ENCODE data around the gene ADRA2C. TPM values are rescaled to one million over a fixed set of nuclear protein-coding genes. Genes with fewer than 3 reads are reported as not detected.

ADRA2C gene
- polyA plus RNA-seq, 1 experiment: not detected

- DNase-seq (ENCODE audit: low read depth, low spot score): no peak
- no peak for TF ChIP-seq CTCF (IDR thresholded peaks at IDR 0.05; ENCODE audit: low read depth, low read length)
- no peak overlapping the region for H3K4me3 ChIP-seq (ENCODE audit: low read depth, low read length)
- POLR2A ChIA-PET: no interaction called here
- no peaks in the 10 kb centered on the region for H3K9me3 ChIP-seq (ENCODE audit: control insufficient read depth, insufficient read depth, low read length)
- H3K27ac ChIP-seq (ENCODE audit: low read depth, low read length): no peak overlapping the region
- peaks cover 7% of the 10 kb centered on the region for H3K27me3 ChIP-seq (ENCODE audit: control insufficient read depth, insufficient read depth, low read length)
- CTCF ChIA-PET: no interaction called here
These were observed 35.3 kb downstream of the ADRA2C start for GRCh38 chr4:3801521-3801920.

GRCh38 chr4:3801931-3802550, 35.9 kb downstream of the ADRA2C start:
- Histone ChIP-seq H3K27me3 (ENCODE audit: control insufficient read depth, insufficient read depth, low read length) (peaks cover 7% of the 10 kb centered on the region), H3K9me3 (ENCODE audit: control insufficient read depth, insufficient read depth, low read length) (no peaks in the 10 kb centered on the region), H3K27ac (ENCODE audit: low read depth, low read length) (no peak overlapping the region), H3K4me3 (ENCODE audit: low read depth, low read length) (no peak overlapping the region)
- ChIA-PET CTCF (no interaction called here), POLR2A (no interaction called here)
- no peak for TF ChIP-seq CTCF (IDR thresholded peaks at IDR 0.05; ENCODE audit: low read depth, low read length)
- no peak for DNase-seq (ENCODE audit: low read depth, low spot score)

GRCh38 chr4:3802571-3803474, 36.6 kb downstream of the ADRA2C start:
- no peak for DNase-seq (ENCODE audit: low read depth, low spot score)
- ChIA-PET CTCF (no interaction called here), POLR2A (no interaction called here)
- H3K4me3 ChIP-seq (ENCODE audit: low read depth, low read length): no peak overlapping the region
- peaks cover 12% of the 10 kb centered on the region for H3K27me3 ChIP-seq (ENCODE audit: control insufficient read depth, insufficient read depth, low read length)
- TF ChIP-seq CTCF (IDR thresholded peaks at IDR 0.05; ENCODE audit: low read depth, low read length): no peak
- no peak overlapping the region for H3K27ac ChIP-seq (ENCODE audit: low read depth, low read length)
- H3K9me3 ChIP-seq (ENCODE audit: control insufficient read depth, insufficient read depth, low read length): no peaks in the 10 kb centered on the region

GRCh38 chr4:3803475-3803847, 37.3 kb downstream of the ADRA2C start:
- ChIA-PET POLR2A (no interaction called here), CTCF (no interaction called here)
- H3K4me3 ChIP-seq (ENCODE audit: low read depth, low read length): no peak overlapping the region
- no peak for DNase-seq (ENCODE audit: low read depth, low spot score)
- H3K9me3 ChIP-seq (ENCODE audit: control insufficient read depth, insufficient read depth, low read length): no peaks in the 10 kb centered on the region
- no peak overlapping the region for H3K27ac ChIP-seq (ENCODE audit: low read depth, low read length)
- H3K27me3 ChIP-seq (ENCODE audit: control insufficient read depth, insufficient read depth, low read length): peaks cover 13% of the 10 kb centered on the region
- TF ChIP-seq CTCF (IDR thresholded peaks at IDR 0.05; ENCODE audit: low read depth, low read length): no peak

GRCh38 chr4:3803946-3804345, 37.8 kb downstream of the ADRA2C start:
- ChIA-PET POLR2A (no interaction called here), CTCF (no interaction called here)
- no peak for TF ChIP-seq CTCF (IDR thresholded peaks at IDR 0.05; ENCODE audit: low read depth, low read length)

More at GRCh38 chr4:3803946-3804345, 37.8 kb downstream of the ADRA2C start:
- no peak for DNase-seq (ENCODE audit: low read depth, low spot score)
- Histone ChIP-seq H3K27me3 (ENCODE audit: control insufficient read depth, insufficient read depth, low read length) (peaks cover 13% of the 10 kb centered on the region), H3K9me3 (ENCODE audit: control insufficient read depth, insufficient read depth, low read length) (no peaks in the 10 kb centered on the region), H3K27ac (ENCODE audit: low read depth, low read length) (no peak overlapping the region), H3K4me3 (ENCODE audit: low read depth, low read length) (no peak overlapping the region)

All from AG04450 (cell line).